ENCODE measurements around the gene TTC19. TPM values are rescaled to one million over a fixed set of nuclear protein-coding genes. Genes with fewer than 3 reads are reported as not detected.

TTC19 gene
- total RNA-seq, 1 experiment from 2014 or later = 28.4 TPM

DNA sequence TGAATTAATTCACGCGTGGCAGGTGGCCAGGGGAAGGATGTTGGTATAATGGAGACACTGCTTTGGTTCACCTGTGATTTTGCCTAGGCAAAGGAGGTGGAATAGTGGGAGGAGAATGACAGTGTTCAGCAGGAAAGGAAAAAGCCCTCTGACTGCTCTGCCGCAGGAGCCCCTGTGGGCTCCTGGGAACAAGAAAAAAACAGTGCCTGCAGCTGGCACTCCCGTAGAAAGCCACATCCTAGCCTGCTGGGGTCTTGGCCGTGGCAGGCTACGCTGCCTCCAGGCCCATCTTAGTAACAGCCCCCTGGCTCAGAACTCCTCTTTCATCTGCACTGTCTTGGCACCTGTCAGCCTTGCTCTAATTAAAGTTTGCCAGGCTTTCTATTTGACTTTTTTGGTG, 34.1 kb upstream of the TTC19 start:
- intact Hi-C loops (cut with micrococcal nuclease; ENCODE audit: unreplicated experiment) (no loop called here), in situ Hi-C loops (cut with HindIII; ENCODE audit: low pct_unique_long_range_greater_than_20kb, low sequenced_read_pairs) (no loop called here)
- no peak for TF ChIP-seq POLR2AphosphoS5 (IDR thresholded peaks at IDR 0.05; ENCODE audit: low read depth, low read length)
- Histone ChIP-seq H3K4me1 (ENCODE audit: control insufficient read depth, insufficient read depth, low read length) (peaks cover 63% of the 10 kb centered on the region), H3K27ac (ENCODE audit: low read length) (peak overlapping the region; percentile 93), H3K4me3 (ENCODE audit: low read depth in 2 of 2, low read length in 2 of 2) (peak overlapping the region in 1 of 2 experiments; percentile 37; a peak in 1 of 4 replicates), H3K36me3 (ENCODE audit: control insufficient read depth, insufficient read depth, low read length) (no peaks in the 10 kb centered on the region), H3K27me3 (ENCODE audit: control insufficient read depth, insufficient read depth, low read length) (no peaks in the 10 kb centered on the region), H3K9me3 (ENCODE audit: control insufficient read depth, insufficient read depth, low read depth, low read length) (no peaks in the 10 kb centered on the region)
- POLR2A ChIA-PET = interaction anchor here (1.0 kb wide), 1 partner anchor 21 kb away, joined by 3 read pairs; no protein-coding TSS in a partner anchor
- DNase-seq (ENCODE audit: low read depth, low spot score) (no peak), ATAC-seq (no peak)
- no TSS peak for BruUV-seq (replicated peaks)
- CTCF ChIA-PET = no interaction called here

DNA sequence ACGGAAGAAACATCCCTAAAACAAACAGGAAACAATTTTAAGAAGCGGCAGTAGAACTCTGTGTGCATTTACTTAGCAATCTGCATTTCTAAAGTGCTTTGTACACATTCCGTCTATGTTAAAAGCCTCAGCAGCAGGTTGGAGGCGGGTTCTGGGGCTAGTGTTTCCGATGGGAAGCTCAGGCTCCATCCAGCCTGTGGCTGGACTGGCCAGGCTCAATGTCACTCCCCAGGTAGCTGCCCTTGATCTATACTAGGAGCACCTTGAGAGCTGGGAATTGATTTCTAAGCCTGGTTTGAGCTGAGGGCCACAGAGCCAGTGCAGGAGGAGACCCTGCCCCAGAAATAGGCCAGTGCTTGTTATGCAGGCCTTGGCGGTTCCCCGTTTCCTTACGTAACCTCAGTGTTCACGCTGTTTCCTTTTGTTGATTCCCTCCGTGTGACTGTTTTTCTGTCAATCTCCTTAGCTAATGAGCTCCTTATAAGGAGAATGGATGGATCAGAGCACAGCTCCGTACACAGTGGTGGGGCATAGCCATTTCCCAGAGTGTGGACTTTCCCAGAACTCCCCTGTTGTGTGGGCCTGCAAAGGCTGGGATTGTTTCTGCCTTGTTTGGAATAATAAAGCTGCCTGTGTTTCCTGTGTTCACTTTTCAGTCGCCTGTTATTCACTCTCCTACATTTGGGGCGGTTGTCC, 33.3 kb upstream of the TTC19 start:
- no peaks in the 10 kb centered on the region for H3K9me3 ChIP-seq (ENCODE audit: control insufficient read depth, insufficient read depth, low read depth, low read length)
- no peak for TF ChIP-seq TCF7L2 (IDR thresholded peaks at IDR 0.05; ENCODE audit: low read depth, low read length)
- TF ChIP-seq, protein P1, sequence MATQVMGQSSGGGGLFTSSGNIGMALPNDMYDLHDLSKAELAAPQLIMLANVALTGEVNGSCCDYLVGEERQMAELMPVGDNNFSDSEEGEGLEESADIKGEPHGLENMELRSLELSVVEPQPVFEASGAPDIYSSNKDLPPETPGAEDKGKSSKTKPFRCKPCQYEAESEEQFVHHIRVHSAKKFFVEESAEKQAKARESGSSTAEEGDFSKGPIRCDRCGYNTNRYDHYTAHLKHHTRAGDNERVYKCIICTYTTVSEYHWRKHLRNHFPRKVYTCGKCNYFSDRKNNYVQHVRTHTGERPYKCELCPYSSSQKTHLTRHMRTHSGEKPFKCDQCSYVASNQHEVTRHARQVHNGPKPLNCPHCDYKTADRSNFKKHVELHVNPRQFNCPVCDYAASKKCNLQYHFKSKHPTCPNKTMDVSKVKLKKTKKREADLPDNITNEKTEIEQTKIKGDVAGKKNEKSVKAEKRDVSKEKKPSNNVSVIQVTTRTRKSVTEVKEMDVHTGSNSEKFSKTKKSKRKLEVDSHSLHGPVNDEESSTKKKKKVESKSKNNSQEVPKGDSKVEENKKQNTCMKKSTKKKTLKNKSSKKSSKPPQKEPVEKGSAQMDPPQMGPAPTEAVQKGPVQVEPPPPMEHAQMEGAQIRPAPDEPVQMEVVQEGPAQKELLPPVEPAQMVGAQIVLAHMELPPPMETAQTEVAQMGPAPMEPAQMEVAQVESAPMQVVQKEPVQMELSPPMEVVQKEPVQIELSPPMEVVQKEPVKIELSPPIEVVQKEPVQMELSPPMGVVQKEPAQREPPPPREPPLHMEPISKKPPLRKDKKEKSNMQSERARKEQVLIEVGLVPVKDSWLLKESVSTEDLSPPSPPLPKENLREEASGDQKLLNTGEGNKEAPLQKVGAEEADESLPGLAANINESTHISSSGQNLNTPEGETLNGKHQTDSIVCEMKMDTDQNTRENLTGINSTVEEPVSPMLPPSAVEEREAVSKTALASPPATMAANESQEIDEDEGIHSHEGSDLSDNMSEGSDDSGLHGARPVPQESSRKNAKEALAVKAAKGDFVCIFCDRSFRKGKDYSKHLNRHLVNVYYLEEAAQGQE (IDR thresholded peaks at IDR 0.05; ENCODE audit: insufficient read depth in 1 of 2, low read depth in 2 of 2, low read length in 1 of 2) = no peak
- TF ChIP-seq POLR2AphosphoS5 (IDR thresholded peaks at IDR 0.05; ENCODE audit: low read depth, low read length) = no peak
- TF ChIP-seq SIN3A (IDR thresholded peaks at IDR 0.05; ENCODE audit: borderline replicate concordance, insufficient read depth, low read depth, low read length) = no peak
- TF ChIP-seq, protein P2, sequence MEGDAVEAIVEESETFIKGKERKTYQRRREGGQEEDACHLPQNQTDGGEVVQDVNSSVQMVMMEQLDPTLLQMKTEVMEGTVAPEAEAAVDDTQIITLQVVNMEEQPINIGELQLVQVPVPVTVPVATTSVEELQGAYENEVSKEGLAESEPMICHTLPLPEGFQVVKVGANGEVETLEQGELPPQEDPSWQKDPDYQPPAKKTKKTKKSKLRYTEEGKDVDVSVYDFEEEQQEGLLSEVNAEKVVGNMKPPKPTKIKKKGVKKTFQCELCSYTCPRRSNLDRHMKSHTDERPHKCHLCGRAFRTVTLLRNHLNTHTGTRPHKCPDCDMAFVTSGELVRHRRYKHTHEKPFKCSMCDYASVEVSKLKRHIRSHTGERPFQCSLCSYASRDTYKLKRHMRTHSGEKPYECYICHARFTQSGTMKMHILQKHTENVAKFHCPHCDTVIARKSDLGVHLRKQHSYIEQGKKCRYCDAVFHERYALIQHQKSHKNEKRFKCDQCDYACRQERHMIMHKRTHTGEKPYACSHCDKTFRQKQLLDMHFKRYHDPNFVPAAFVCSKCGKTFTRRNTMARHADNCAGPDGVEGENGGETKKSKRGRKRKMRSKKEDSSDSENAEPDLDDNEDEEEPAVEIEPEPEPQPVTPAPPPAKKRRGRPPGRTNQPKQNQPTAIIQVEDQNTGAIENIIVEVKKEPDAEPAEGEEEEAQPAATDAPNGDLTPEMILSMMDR (IDR thresholded peaks at IDR 0.05) = no peak
- peak overlapping the region; percentile 4 to 37; a peak in 3 of 4 replicates for H3K4me3 ChIP-seq (ENCODE audit: low read depth in 2 of 2, low read length in 2 of 2)
- no peaks in the 10 kb centered on the region for H3K36me3 ChIP-seq (ENCODE audit: control insufficient read depth, insufficient read depth, low read length)
- H3K27ac ChIP-seq (ENCODE audit: low read length) = peak overlapping the region; percentile 93
- intact Hi-C loops (cut with micrococcal nuclease; ENCODE audit: unreplicated experiment) (no loop called here), in situ Hi-C loops (cut with HindIII; ENCODE audit: low pct_unique_long_range_greater_than_20kb, low sequenced_read_pairs) (no loop called here)
- ATAC-seq (peak; percentile 60; the same call in 1 of the 2 replicates), DNase-seq (ENCODE audit: low read depth, low spot score) (no peak)
- POLR2A ChIA-PET = interaction anchor here (1.0 kb wide), 1 partner anchor 22 kb away, joined by 3 read pairs; no protein-coding TSS in a partner anchor
- H3K27me3 ChIP-seq (ENCODE audit: control insufficient read depth, insufficient read depth, low read length) = no peaks in the 10 kb centered on the region
- peaks cover 63% of the 10 kb centered on the region for H3K4me1 ChIP-seq (ENCODE audit: control insufficient read depth, insufficient read depth, low read length)
- CTCF ChIA-PET = interaction anchor here (0.6 kb wide), 1 partner anchor 30 kb away, joined by 3 read pairs; no protein-coding TSS in a partner anchor
- BruUV-seq (replicated peaks) = no TSS peak

DNA sequence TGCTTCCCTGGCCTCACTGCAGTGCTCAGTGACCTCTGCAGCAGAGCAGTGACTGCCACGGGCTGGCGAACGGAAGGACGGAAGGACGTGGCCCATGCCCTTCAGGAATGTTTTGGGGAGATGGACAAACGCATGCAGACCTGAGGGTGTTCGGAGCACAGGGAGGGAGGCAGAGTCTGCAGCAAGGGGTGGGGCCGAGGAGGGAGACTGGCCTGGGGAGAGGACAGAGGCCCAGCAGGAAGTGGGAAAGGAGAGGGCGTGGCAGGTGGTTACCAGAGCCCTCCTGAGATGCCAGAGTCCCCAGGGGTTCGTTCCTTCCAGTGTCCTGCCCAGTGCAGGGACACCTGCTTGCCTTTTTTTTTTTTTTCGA, 32.8 kb upstream of the TTC19 start:
- BruUV-seq (replicated peaks) = no TSS peak
- ChIA-PET POLR2A (no interaction called here), CTCF (no interaction called here)
- Histone ChIP-seq H3K4me1 (ENCODE audit: control insufficient read depth, insufficient read depth, low read length) (peaks cover 59% of the 10 kb centered on the region), H3K4me3 (ENCODE audit: low read depth in 2 of 2, low read length in 2 of 2) (peak overlapping the region in 1 of 2 experiments; percentile 37; a peak in 2 of 4 replicates), H3K36me3 (ENCODE audit: control insufficient read depth, insufficient read depth, low read length) (no peaks in the 10 kb centered on the region), H3K9me3 (ENCODE audit: control insufficient read depth, insufficient read depth, low read depth, low read length) (no peaks in the 10 kb centered on the region), H3K27ac (ENCODE audit: low read length) (peak overlapping the region; percentile 93), H3K27me3 (ENCODE audit: control insufficient read depth, insufficient read depth, low read length) (no peaks in the 10 kb centered on the region)
- in situ Hi-C loops (cut with HindIII; ENCODE audit: low pct_unique_long_range_greater_than_20kb, low sequenced_read_pairs) = no loop called here
- ATAC-seq (peak; percentile 56), DNase-seq (ENCODE audit: low read depth, low spot score) (no peak)
- TF ChIP-seq TCF7L2 (IDR thresholded peaks at IDR 0.05; ENCODE audit: low read depth, low read length) (no peak), POLR2AphosphoS5 (IDR thresholded peaks at IDR 0.05; ENCODE audit: low read depth, low read length) (no peak), SIN3A (IDR thresholded peaks at IDR 0.05; ENCODE audit: borderline replicate concordance, insufficient read depth, low read depth, low read length) (no peak)
- TF ChIP-seq, protein P1 (IDR thresholded peaks at IDR 0.05; ENCODE audit: insufficient read depth in 1 of 2, low read depth in 2 of 2, low read length in 1 of 2) = no peak
- TF ChIP-seq, protein P2 (IDR thresholded peaks at IDR 0.05) = no peak
- intact Hi-C loops (cut with micrococcal nuclease; ENCODE audit: unreplicated experiment) = no loop called here

All from Panc1 (cell line).